Left colon (tissue), 2 donors: ENCODE results near the gene ARG2. TPM values are rescaled to one million over a fixed set of nuclear protein-coding genes. Genes with fewer than 3 reads are reported as not detected.

Experiments used
- ATAC-seq: fragments of 200-7000 bp; cut with Tn5 transposase; one replicate; pipeline ENCODE4 v1.9.1; 2020; ENCODE audit warnings: mild to moderate bottlenecking, moderate library complexity
- DNase-seq, 2 donors: peaks; one replicate each; pipeline ENCODE4 v3.0.0-alpha.2; 2020
- intact Hi-C, 2 donors: fragments of 100-400 bp; cut with DNase I in 1 of 2; cut with micrococcal nuclease in 1 of 2; formaldehyde crosslinking; loops; one replicate each; pipeline versions ENCODE4 v1.11.2 to v1.14.0; 2022; cut with DNase I, micrococcal nuclease
- long read RNA-seq: library from polyadenylated mRNA; unstranded; transcript quantifications from one replicate; pipeline ENCODE4 v2.0.0, GENCODE V29; 2021
- total RNA-seq, 2 donors: library from RNA; stranded (reverse); fragmentation: NEBNext Ultra II Directional; extraction: Animal tissue kit (Norgen Biotek cat#: 25700); gene quantifications; one replicate each; pipeline ENCODE4 v1.2.1, GENCODE V29; 2021
- donor health status: DM: no; HTN: no; CAD: no.
- donor health status: DM: yes; HTN: yes; CAD: no.

Gene ARG2
- total RNA-seq: 10 to 100 TPM in 1 of 2 donors, under 1 TPM in 1; 0.85 to 18.1 TPM
- long read RNA-seq, partial matches to known transcripts: 0 of 7 reads
- long read RNA-seq, other reads (novel, unspliced or antisense): 5 of 7 reads

DNA sequence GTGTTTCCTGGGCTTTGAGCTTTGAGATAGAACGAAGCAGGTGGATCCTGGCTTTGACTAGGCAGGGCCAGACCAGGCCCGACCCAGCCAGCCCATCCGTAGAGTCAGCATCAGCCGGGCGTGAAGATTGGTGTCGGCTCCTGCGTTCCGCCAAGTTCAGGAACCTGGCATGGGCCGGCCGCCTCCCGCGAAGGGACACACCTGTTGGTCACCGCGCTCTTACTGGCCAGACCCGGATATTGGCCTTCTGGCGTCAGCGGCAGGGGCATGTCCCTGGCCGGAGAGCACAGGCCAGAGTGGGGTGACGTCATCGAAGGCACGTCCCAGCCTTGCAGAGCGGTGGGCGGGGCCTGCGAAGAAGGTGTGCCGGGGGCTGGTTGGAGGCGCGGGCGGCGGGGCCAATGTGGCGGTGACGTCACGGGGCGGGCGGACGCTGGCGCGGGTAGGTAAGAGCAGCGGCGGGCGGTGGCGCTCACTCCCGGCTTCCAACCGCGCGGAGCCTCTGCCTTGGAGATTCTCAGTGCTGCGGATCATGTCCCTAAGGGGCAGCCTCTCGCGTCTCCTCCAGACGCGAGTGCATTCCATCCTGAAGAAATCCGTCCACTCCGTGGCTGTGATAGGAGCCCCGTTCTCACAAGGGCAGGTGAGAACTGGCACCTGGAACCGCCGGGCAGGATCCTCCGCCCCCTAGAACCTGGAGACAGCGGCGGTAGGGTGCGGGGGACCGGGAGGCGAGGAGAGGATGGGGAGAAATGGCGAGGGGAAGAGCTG is at the start of gene ARG2:
Gene ARG2, plus strand, starts transcription at position 475 of the 771 bp plus-strand sequence. Its CDS starts 58 bp downstream, at position 533.
- intact Hi-C loops: loop anchor here in 1 of 2 donors (2.0 kb wide), 1 partner anchor 47 kb away; no protein-coding TSS in a partner anchor
- ATAC-seq: peak; percentile 96
- DNase-seq: peak; percentile 99 to 100

- ATAC-seq (no peak), DNase-seq (no peak)
- intact Hi-C loops: loop anchor here in 1 of 2 donors (5.0 kb wide), 1 partner anchor 43 kb away; no protein-coding TSS in a partner anchor
Observed at GRCh38 chr14:67570453-67570852, 49.3 kb upstream of the ARG2 start.

DNA sequence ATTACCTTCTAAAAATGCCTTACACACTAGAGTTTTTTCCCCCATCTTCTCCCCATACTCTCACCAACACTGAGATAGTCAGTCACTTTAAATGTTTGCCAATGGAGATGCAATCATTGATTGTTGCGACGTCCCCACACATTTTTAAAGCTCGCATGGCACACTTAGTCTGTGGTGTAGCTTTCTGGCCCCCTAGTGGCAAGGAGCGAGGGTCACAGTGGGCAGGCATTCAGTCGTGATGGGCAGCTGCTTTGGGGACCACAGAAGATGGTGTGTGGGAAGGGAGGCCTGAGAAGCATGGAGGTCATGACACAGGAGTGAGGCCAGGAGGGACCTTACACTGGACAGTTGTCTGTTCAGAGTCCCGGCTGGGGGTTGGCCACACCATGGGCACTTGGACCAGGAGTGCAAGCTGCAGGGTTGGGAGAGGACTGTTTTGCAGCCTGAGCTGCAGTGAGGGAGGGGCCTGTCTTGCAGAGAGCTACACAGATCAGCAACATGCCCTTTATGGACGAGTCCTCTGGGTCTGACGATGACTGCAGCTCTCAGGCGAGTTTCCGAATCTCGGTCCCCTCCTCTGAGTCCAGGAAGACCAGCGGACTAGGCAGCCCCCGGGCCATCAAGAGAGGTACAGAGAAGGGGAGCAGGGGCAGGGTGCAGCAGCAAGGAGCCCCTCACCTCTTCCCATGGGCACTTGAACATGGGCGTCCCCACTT is 48.3 kb upstream of the ARG2 start:
- ATAC-seq (peak; percentile 76), DNase-seq (peak; percentile 40 to 77)
- intact Hi-C loops: loop anchor here in 1 of 2 donors (5.0 kb wide), 1 partner anchor 44 kb away; no protein-coding TSS in a partner anchor

DNA sequence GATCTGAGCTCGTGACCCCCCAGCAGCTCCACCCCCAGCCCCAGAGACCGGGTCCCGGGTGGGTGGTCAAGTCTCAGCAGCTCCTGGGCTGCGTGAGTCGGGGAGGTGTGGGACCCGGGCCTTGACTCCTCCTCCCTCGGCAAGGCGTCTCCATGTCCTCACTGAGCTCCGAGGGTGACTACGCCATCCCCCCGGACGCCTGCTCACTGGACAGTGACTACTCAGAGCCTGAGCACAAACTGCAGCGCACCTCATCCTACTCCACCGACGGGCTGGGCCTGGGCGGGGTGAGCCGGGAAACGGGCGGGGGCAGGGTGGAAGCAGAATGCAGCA is 47.8 kb upstream of the ARG2 start:
- no peak for DNase-seq
- intact Hi-C loops: loop anchor here in 1 of 2 donors (5.0 kb wide), 1 partner anchor 45 kb away; no protein-coding TSS in a partner anchor
- peak; percentile 48 for ATAC-seq

GRCh38 chr14:67572608-67573007 is 47.1 kb upstream of the ARG2 start:
- ATAC-seq (no peak), DNase-seq (no peak)
- intact Hi-C loops: loop anchor here in 1 of 2 donors (5.0 kb wide), 1 partner anchor 45 kb away; no protein-coding TSS in a partner anchor

DNA sequence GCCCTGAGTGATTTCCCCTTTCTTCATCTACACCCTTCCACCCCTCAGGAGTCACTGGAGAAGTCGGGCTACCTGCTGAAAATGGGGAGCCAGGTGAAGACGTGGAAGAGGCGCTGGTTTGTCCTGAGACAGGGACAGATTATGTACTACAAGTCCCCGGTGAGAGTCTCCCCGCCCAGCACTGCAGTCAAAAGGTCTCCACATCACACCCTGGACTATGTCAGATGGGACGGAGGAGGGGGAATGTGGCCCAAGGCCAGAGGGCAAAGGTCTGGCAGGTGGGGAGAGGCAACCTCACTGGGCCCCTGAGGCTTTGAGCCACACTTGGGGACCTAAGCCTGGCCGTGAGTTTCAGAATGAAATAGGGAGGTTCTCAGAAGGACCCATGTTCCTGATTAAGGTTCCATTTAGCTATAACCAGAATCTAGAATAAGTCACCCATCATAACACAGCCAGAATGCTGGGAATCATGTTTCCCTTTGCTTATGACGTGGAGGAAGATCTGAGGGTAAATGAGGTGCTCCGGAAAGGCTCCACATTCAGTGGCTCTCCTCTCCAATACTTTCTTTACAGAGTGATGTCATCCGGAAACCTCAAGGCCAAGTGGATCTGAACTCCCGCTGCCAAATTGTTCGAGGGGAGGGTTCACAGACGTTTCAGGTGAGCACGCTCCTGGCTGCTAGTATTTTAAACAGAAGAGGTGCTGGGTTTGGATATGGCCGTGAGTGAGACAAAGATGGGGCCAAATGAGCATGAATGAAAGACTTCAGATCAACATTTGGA is 46.3 kb upstream of the ARG2 start:
- ATAC-seq: no peak

GRCh38 chr14:67574156-67574555 is 45.6 kb upstream of the ARG2 start:
- ATAC-seq (no peak), DNase-seq (no peak)
- intact Hi-C loops: loop anchor here in 1 of 2 donors (5.0 kb wide), 1 partner anchor 47 kb away; no protein-coding TSS in a partner anchor

More for the DNA sequence above, 46.3 kb upstream of the ARG2 start:
- DNase-seq: no peak
- intact Hi-C loops: loop anchor here in 1 of 2 donors (5.0 kb wide), 1 partner anchor 46 kb away; no protein-coding TSS in a partner anchor

DNA sequence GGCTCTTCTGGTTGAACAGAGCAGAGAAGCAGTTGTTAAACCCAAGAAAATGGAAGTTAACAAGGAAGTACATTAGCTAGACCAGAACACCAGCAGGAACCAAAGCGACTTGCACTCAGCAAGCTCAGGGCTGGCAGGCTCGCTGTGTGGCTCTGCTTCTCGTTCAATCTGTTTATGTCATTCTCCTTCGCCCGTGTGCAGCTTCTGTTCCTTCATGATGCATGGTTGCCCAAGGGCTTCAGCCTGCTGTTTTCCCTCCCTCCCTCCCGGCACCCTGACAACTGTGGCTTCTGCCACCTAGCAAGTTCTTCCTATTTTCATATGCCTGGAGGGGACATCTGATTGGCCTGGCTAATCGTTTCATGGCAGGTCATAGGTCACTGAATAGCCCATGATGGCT is 44.9 kb upstream of the ARG2 start:
- intact Hi-C loops: loop anchor here in 1 of 2 donors (5.0 kb wide), 1 partner anchor 48 kb away; no protein-coding TSS in a partner anchor
- ATAC-seq: no peak
- no peak for DNase-seq

- DNase-seq: no peak
Observed at GRCh38 chr14:67575684-67576083, 44.0 kb upstream of the ARG2 start.

DNA sequence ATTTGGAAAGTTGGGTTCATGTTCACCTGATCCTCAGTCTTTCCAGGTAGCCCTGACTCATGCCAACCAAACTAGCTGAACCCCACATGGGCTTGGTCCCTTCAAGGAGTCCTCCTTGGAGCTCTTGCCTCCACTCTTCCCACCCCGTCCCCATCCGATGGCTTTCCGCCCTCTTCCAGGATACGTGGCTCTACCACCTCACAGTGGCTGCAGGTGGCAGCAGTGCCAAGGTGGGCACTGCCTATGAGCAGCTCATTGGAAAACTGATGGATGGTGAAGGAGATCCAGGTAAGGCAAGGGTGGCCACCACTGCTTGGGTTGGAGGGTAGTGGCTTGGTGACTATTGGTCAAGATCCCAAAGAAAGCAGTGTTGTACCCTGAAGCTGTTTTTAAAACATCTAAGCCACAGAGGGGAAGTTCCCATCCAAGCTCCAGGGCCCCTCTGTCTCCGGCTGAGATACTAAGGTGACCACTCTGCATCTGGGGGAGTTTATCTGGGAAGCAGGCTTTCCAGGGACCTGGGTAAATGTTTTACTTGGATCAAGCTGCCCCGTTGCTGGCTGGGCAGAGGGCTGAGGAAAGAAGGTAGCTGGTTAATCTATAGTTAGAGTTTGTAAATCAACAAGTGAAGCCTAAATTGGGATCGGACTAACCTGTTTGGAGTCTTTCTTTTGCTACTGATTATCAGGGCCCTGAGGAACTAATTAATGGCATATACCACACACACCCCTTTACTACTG is 43.3 kb upstream of the ARG2 start:
- DNase-seq: no peak
- intact Hi-C loops: no loop called here
- no peak for ATAC-seq

More at GRCh38 chr14:67575684-67576083, 44.0 kb upstream of the ARG2 start:
- no peak for ATAC-seq
- intact Hi-C loops: no loop called here

GRCh38 chr14:67577181-67577808 is 42.4 kb upstream of the ARG2 start:
- DNase-seq: no peak
- no peak for ATAC-seq
- intact Hi-C loops: no loop called here

DNA sequence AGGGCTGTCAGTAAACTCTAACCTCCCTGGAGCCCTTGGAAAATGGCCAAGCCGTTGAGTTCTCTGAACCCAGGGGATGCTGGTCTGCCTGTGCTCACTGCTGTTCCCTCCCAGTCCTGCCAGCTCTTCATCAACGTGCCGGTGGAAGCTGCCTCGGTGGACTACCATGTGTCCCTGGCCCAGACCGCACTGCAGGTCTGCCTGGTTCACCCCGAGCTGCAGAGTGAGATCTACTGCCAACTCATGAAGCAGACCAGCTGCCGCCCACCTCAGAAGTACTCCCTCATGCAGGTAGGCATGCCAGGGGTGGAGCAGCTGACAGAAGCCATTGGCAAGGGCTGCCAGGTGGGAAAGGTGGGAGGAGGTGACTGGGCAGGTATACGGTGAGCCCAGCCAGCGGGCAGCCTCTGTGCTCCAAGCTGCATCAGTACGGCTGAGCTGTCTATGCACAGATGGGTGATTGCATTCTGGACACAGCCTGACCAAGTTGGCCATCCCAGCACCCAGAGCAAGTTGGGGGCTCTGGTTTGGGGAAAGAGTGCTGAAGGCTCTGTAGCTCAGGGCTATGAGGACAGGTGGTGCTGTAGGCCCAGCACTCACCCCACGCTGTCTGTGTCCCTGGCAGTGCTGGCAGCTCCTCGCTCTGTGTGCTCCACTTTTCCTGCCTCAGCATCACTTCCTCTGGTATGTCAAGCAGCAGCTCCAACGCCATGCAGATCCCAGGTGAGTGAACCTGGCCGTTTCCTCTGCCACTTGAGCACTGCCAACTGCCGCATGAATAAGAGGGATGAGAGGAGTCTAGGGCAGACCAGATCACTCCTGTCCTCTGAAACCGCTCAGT is 41.6 kb upstream of the ARG2 start:
- intact Hi-C loops: no loop called here
- DNase-seq (no peak), ATAC-seq (no peak)

DNA sequence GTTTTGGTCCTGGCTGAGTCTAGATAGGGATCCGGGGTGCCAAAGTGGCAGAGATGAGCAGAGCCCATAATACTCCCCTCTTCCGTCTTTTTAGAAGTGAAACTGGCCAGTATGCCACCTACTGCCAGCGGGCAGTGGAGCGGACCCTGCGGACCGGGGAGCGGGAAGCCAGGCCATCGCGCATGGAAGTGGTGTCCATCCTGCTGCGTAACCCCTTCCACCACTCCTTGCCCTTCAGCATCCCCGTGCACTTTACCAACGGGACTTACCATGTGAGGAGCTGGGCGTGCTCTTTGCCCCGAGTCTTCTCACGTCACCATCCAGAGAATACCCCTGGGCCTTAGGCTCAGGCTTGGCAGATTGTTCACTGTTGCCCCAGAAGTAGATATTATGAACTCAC is 40.7 kb upstream of the ARG2 start:
- ATAC-seq: no peak
- intact Hi-C loops: no loop called here

DNA sequence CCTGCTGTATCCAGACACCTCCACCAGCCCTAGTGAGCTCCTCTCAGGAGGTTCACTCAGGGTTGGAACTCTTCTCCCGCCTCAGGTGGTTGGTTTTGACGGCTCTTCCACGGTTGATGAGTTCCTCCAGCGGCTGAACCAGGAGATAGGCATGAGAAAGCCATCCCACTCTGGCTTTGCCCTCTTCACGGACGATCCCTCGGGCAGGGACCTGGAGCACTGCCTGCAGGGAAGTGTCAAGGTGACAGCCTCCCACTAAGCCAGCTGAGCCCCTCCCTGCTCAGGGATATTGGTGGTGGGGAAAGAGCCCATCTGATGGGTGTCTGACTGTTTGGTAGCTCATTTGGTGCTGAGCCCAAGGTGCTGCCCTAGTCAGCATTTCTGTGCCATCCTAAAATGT is 40.1 kb upstream of the ARG2 start:
- intact Hi-C loops: loop anchor here in 1 of 2 donors (10.0 kb wide), 1 partner anchor 125 kb away; the partner anchor contains the start of gene RDH12
- ATAC-seq (no peak), DNase-seq (no peak)

More for the DNA sequence above, 40.7 kb upstream of the ARG2 start:
- DNase-seq: no peak

- ATAC-seq: peak; percentile 75
- DNase-seq: no peak
- intact Hi-C loops: loop anchor here in 1 of 2 donors (10.0 kb wide), 1 partner anchor 124 kb away; the partner anchor contains the start of gene RDH12
Observed at GRCh38 chr14:67580336-67581171, 39.2 kb upstream of the ARG2 start.

DNA sequence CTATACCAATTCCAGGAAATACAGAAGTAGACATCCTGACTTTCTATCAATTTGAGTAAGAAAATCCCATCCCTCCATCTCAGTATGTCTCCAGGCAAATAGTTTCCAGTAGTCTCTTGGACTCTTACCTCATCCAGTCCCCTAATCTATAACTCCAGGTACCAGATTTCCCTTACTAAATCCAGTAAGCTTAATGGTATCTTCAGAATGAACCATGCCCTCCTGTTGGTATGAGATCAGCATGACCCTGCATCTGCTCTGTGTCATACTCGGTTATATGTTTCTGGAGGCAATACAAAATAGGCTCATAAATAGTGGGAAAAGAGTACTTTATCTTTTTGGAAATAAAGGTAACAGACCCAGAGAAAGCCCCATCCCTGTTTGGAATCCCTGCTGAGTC is 38.1 kb upstream of the ARG2 start:
- DNase-seq (no peak), ATAC-seq (no peak)
- intact Hi-C loops: loop anchor here in 1 of 2 donors (10.0 kb wide), 1 partner anchor 123 kb away; the partner anchor contains the start of gene RDH12
